GM21786 (cell line): ENCODE results near the gene LUZP1.
A peak's percentile ranks its signal among the peaks of the same experiment; 100 is the strongest.
"Not testable (repeated sequence)": the region's sequence is repeated elsewhere in the genome, so short reads cannot be mapped to it uniquely, and the experiment has no call there.

Source experiments
- ATAC-seq: cut with Tn5 transposase; IDR thresholded peaks from one replicate; pipeline ENCODE4 v1.9.1; 2021; ENCODE audit not compliant: unreplicated experiment

Gene LUZP1

DNA sequence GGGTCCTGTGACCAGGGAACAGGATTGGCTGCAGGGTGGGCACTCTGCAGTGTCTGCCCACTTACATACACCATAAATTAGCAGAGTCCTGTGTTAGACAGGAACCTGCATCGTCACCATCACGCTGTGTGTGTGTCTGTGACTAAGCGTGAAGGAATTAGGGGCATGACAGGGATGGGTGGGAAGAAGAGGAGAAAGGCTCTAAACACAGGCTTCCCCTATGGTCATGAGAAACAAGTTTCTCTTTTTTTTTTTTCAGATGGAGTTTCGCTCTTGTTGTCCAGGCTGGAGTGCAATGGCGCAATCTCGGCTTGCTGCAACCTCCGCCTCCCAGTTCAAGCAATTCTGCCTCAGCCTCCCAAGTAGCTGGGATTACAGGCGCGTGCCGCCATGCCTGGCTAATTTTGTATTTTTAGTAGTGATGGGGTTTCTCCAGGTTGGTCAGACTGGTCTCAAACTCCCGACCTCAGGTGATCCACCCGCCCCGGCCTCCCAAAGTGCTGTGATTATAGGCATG, 20.3 kb upstream of the LUZP1 start:
- not testable (repeated sequence) for ATAC-seq

DNA sequence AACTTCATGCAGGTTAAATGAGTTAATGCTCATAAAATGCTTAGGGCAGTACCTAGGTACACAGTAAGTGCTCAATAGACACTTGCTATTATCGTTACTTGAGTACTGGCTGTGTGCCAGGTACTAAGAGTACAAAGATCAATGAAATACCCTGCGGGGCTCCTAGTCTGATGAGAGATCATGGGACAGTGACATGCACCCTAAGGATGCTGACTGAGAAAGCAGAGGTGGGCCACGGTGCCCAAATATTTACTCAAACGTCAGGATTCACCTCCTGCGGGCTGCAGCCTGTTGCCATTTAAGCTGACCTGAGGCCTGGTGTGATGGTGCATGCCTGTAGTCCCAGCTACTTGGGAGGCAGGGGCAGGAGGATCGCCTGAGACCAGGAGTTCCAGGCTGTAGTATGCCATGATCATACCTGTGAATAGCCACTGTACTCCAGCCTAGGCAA, 19.8 kb upstream of the LUZP1 start:
- no peak for ATAC-seq

DNA sequence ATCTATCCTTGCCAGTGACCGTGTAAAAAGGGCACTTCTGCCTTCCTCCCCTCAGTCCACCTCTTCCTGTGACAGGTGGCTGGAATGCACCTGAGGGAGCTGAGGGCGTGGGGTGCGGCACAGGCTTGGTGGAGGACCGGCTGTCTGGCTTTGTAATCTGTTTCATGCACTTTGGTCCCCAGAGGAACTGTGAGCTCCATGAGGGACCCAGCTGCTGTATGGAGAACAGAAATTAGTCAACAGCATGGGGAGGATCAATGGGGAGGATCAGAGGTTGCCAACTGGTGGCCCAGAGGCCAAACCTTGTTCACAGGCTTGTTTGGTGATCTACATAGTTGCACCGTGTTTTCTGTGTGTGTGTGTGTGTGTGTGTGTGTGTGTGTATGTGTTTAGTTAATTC, 19.0 kb upstream of the LUZP1 start:
- ATAC-seq = no peak

DNA sequence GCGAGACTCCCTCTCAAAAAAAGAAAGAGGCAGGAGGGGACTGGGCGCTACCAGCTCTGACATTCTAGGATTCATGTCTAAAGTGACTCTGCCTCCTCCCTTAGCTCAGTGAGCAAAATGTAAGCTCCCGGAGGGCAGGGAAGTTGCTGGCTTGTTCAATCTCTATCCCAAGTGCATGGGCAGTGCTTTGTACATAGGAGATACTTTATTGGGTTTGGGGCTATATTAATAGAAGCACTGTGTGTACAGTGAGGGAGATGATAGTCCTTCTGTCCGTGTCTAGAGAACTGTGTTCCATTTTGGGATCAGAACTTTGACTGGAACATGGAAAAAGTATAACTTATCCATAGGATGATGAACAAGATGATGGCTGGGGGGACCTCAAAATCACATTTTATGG, 16.7 kb upstream of the LUZP1 start:
- ATAC-seq = no peak

DNA sequence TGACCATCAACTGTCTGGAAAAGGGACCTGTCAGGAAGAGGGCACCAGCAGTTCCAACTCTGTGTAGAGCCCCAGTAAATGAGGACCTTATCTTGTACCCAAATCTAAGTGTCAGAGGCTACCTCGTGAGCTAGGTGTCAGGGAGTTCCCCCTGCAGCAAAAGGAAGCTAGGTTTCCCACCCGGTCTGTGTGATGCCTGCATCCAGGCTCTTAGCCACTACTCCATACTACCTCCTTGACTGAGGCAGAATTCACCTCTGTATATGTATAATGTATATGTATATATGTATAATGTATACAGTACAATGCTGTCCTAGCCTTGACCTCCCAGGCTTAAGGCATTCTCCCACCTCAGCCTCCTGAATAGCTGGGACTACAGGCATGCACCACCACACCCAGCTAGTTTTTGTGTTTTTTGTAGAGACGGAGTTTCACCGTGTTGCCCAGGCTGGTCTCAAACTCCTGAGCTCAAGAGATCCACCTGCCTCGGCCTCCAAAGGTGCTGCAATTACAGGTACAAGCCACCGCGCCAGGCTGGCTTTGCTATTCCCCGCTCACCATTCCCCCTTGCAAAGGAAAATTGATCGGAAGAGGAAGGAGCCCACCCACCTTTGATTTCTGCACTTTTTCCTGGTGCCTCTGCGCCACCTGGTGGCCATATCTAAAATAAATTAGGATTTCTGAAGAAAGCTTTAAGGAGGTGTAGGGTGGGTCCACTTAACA, 15.7 kb upstream of the LUZP1 start:
- ATAC-seq = no peak

DNA sequence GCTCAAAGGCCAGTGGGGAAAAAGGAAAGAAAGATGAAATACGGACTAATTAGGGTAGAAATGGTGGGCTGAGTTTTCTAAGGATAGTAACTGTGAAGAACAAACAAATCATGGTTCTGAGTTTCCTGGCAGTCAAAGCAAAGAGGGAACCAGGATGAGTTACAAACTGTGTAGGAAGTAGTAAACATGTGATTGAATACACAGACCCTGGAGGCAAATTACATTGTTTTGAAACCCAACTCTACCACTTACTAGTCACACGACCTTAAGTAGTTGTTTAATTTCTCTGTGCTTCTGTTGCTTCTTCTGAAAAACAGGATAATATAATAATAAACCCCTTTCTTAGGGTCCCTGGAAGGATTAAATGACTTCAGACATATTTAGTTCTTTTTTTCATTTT, 11.2 kb upstream of the LUZP1 start:
- no peak for ATAC-seq

DNA sequence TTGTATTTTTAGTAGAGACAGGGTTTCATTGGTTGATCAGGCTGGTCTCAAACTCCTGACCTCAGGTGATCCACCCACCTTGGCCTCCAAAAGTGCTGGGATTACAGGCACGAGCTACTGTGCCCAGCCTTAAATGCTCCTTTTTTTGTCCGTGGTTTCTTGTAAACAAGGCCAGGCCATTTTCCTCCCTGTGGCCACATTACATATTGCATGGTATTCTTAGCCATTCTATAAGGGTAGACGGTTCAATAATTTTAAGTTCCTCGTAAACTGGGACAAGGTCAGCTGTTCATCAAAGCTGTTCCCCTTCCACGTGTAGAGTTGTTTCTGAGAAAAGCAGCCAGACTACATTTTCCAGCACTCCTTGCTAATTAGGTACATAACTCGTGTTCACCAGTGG, 10.3 kb upstream of the LUZP1 start:
- ATAC-seq = no peak

DNA sequence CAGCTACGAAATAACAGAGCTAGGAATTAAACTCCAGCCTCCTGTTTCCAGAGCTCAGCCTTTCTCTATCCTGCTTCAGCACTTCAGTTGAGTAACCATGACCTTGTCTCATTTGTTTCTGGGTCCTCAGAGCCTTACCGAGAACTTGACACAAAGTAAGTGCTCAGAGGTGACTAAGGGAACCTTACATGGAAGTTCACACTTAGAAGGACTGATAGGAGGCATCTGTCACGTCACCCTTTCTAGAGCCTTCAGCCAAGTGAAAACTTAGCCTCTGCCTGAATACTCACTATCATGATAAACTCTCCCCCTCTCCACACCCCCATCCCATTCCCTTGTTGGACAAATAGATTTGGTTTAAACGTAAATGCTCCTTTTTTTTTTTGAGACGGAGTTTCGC, 9.8 kb upstream of the LUZP1 start:
- ATAC-seq = no peak

DNA sequence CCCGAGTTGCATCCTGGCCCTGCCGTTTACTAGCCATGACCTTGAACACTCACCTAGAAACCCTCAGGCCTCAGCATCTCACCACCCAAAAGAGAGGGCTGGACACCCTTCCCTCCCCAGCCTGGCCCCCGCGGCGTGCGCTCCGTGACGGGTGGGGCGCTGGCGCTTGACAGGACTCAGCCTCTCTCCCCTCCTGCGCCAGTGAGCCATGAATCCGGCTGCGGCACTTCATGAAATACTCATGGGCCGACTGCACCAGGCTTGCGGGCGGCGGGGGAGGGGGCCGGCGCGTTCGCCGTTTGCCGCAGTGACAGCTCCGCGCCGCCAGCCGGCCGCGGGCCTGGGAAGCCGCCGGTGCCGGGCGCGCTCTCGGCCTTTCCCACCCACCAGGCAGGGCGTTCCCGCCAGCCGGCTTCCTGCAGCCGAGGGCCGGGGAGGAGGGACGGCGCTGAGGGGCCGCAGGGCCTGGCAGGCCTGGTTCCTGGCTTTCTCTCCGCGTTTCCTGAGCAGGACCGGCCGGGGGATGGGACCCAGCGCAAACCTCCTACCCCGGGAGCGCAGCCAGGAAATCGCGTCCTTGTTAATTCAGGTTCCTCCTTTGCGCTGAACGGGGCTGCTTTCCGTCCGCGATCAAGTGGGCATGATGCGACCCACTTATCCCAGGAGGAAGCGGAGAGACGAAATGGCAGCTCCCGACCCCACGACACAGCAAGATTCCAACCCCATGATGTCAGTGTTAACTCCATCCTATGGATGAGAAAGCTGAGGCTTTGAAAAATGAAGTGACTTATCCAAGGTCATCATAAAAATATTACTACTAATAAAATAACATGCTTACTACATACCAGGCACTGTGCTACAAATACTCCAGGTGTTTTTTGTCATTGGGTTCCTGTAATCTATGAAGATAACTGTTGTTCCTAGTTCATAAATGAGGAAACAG, 9.1 kb upstream of the LUZP1 start:
- peak; percentile 68 for ATAC-seq

DNA sequence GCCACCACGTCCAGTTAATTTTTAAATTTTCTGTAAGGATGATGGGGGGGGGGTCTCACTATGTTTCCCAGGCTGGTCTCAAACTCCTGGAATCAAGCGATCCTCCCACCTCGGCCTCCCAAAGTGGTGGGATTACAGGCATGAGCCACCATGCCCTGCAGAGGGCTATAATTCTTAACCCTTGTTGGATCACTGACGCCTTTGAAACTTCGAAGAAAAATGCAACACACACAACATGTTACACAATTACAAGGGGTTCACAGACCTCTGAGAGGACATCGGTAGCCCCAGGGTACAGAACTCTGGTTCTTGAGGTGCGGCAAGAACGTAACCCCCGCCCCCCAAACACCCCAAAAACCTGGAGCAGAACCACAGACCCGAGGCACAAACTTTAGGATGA, 8.4 kb upstream of the LUZP1 start:
- ATAC-seq = no peak

DNA sequence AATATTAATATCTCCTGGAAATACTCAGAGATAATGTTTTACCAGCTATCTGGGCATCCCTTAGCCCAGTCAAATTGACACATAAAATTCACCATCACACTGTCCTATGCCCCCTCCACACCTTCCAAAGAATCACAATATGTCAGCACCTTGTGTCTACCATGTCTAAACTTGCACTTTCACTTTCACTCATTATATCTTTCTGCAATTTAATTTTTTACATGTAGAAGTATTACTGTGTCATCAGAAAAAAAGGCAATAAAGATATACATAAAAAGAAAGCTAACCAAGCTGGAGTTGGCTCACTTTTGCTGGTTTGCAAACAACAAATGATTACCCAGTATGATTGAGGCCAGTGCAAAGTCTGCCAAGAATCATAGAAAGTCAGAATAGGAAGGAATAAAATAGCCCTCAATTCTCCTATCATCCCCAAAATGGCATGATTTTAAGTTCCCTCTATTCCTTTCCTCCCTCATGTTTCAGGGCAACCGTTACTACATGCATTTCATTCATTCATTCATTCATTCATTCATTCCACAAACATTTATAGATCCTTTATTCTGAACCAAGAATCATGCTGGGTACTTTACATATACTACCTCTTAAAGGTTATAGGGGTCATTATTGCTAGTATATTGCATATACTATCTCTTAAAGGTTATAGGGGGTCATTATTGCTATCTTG, 5.9 kb upstream of the LUZP1 start:
- ATAC-seq = no peak

DNA sequence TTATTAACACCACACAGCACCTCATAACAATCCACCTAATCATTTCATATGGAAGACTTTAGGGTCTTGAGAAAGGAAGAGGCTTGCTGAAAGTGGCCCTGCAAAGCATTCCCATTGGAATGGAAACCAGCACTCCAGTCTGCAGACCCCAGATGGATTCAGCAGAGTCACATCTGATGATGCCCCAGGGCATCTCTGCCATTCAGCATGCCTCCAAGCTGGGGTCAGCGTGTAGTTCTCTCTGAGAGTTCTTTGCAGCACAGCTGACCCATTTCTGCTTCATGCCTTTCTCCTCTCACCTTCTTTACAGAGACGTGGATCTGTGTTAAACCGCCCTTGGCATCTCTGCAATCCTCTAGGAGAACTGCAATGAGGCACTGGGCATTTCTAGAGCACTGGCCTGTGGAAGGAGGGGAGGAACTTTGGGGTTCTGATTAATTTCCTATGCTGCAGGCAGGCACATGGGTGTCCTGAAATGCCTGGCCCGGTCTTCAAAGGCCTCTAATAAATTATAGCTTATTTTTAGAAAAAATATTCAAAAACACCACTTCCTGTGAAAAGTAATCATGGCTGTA, 2.6 kb upstream of the LUZP1 start:
- no peak for ATAC-seq

DNA sequence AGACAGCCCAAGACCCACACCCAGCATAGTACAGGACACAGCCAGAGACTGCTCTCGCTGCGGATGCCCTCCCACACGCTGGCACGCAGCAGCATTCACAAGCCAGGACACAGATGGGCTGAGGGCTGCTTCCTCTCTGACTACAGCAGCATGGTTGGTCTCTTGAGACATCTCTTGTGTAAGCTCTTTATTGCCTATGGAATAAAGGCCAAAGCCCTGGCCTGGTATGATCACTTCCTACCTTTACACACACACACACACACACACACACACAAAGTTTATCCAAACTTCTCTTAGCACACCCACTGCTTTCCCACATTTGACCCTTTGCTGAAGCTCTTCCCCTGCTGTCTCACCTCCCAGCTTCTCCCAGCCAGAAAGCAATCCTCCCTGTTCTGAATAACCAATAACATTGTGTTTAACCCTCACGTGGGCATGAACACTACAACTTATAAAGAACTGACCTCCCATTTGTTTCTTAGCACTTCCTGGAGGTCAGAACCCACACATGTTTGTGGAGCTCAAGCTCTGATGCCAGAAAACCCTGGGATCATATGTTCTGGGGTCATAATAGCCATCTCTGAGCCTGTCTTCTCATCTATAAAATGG, 1.2 kb upstream of the LUZP1 start:
- ATAC-seq = no peak

DNA sequence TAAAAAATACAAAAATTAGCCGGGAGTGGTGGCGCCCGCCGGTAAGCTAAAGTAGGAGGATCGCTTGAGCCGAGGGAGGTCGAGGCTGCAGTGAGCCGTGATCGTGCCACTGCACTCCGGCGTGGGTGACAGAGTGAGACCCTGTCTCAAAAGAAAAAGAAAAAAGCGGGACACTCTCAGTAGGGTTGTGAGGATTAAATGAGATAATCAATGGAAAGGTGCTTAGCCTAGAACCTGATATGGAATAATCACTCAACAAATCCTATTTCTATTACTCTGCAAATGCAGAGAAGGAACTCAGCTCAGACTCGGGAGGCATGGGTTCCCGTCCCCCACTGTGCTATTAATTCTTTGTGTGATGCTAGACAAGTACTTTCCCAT, 529 bp upstream of the LUZP1 start:
- ATAC-seq = no peak

DNA sequence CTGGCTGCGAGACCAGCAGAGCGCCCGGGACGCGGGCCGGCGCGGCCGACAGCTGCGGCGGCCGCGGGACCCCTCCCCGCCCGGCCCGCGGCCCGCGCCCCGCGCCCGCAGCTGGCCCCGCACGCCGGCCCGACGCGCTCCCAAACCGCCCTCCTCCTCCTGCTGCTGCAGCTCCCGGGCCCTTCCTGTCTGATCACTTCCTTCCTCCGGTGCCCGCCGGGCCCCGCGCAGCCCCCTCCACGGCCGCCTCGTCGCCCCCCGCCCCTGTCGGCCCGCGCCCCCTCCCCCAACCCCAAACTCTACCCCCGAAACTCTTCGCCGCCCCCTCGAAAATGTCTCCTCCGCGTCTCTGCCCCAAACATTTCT, 594 bp downstream of the LUZP1 start:
- peak; percentile 26 for ATAC-seq

DNA sequence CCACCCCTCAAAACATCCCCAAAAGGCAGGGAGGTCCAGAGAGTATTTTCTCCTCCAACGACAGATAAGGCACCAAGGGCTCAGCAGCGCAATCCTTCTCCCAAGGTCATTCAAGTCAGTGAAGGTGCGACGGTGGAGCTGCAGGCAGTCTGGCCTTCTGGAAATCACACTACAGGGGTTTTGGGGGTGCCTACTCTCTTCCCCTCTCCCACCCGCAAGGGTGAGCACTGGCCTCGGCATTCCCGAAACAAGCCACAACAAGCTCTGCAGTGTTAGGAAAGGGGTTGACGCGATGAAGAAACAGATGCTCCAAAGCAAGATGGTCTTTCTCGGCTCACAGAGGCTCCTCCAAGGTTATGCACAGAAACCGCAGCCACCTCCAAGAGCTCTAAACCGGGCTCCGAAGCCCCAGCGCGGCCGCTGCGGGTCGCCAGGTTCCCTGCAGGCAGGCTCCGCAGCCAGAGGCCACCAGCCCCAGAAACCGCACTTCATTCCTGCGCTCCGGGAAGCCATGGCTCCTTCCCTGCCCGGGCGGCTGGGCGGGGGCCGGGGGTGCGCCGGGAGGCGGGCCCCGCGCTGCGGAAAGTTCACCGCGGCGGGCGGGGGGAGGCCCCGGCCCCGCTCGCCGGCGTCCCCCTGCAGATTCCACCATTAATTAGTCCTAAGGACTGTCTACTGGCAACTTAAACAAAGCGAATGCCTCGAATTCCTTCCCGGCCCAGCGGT, 1.1 kb downstream of the LUZP1 start:
- ATAC-seq = no peak

DNA sequence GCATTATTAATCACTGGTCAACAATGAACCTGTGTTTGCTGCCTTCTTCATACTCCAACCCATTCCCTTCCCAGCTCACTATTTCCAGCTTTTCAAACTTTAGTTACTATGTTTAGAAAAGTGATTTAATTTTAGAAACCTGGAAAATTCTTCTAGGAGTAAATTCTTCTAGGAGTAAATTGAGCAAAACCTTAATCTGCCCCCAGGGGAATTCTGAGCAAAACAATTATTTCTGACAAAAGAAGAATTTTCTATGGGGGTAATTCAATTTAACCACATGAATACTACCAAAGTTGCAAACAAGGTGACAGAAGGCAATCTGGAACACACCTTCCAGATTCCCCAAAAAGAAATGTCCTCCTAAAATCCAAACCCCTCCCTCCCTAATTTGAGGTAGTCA, 1.8 kb downstream of the LUZP1 start:
- ATAC-seq = no peak

DNA sequence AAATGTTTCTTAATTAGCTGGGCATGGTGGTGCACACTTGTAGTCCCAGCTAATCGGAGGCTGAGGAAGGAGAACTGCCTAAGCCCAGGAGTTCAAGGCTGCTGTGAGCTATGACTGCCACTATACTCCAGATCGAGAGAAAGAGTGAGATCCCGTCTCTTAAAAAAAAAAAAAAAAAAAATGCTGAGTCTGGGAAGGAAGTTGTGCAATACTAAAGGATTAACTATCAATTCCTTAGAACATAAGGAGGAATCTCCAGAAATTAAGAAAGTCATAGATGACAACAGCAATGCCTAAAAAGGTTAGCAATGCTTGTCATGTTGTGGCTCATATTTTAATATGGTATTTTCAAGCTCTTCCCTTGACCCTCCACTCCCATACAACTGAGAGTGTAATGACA, 5.3 kb downstream of the LUZP1 start:
- ATAC-seq = no peak

DNA sequence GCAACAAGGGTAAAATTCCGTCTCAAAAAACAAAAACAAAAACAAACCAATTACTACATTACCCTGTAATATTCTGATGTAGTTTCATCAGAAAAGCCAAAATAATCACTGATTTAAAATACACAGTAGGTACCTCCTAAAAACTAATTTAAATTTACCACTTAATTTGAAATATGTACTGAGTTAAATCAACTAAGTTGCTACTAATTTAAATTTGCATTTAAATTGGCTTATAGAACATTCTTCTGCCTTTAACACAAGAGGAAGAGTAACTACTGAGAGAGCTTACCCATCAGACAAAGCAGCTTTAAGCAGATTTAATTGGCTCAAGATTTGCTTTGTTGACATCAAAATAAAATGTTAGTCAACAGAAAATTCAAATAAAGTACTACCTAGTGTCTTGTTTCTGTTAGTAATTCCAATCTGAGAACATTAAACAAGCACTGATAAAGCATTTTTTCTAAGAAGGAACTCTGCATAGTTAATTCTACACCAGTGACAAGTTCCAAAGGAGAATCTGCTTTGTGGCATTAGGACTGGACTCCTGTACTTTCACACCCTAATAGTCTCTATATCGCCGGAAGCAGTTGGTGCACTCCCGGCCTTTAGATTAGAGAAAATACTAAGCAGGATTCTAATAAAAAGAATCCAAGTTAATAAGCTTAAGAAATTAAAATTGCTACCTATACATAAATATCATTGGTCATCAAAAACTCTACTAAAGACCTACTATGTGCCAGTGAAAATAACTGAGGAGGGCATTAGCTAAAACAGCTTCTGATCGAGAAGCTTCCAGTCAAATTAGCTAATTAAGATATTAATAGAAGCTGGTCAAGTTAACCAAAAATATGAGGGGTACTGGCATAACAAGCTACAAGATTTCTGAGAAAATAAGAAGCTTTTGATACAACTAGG, 8.4 kb downstream of the LUZP1 start:
- no peak for ATAC-seq
